Fibroblast of upper back skin (primary cell): ENCODE results near the gene INVS.
A peak's percentile ranks its signal among the peaks of the same experiment; 100 is the strongest.
"Not testable (repeated sequence)": the region's sequence is repeated elsewhere in the genome, so short reads cannot be mapped to it uniquely, and the experiment has no call there.

Experiments
- DNase-seq: peaks from one replicate; pipeline ENCODE4 v3.0.0-alpha.2; 2013

The INVS gene

DNA sequence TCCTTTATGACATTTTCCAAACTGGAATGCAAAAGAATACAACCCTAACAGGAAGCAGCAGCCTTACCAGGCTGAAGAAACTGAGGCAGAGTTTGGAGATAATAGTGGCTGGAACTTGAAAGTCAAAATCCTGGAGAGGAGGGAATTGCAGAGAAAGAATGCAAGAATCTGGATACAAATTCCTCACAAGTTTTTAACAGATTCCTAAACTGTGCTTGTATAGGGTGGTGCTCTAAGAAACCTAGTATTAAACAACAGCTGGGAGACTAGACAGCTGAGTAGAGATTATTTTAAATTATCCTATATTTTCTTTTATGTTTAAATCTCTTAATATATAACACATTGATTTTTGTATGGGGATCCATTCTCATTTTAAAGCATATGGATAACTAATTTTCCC is 30.7 kb downstream of the INVS start:
- DNase-seq = peak; percentile 5

GRCh38 chr9:100131216-100131615 is 32.2 kb downstream of the INVS start:
- no peak for DNase-seq

DNA sequence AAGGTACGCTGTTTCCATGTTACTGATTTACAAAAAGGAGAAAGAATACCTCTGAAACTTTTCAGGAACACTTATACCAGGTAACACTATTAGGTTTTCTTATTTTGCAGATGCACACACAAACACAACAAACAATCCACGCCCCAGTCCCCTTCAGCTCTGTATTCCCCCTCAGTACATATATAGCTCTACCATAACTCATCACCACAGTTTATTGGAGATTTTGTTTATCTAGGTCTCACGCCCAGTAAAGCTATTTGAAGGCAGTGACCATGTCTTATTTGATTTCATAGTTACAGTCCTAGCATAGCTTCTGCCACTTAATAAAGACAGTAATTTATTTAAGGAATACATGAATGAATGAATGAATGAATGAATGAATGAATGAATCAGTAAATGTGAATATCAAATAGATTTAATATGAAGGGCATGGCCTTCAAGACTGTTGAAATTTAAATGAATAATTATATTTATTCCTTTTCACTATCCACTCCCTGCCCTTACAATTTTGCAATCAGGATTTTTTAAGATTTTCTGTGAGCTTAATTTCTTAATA is 32.9 kb downstream of the INVS start:
- DNase-seq = no peak

- no peak for DNase-seq
These were observed 35.7 kb downstream of the INVS start for GRCh38 chr9:100134731-100135130.

GRCh38 chr9:100136799-100137198 is 37.8 kb downstream of the INVS start:
- not testable (repeated sequence) for DNase-seq

DNA sequence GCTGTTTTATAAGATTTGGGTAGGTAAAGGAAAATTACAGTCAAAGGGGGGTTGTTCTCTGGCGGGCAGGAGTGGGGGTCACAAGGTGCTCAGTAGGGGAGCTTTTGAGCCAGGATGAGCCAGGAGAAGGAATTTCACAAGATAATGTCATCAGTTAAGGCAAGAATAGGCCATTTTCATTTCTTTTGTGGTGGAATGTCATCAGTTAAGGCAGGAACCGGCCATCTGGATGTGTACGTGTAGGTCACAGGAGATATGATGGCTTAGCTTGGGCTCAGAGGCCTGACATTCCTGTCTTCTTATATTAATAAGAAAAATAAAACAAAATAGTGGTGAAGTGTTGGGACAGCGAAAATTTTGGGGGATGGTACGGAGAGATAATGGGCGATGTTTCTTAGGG is 41.3 kb downstream of the INVS start:
- DNase-seq = not testable (repeated sequence)

DNA sequence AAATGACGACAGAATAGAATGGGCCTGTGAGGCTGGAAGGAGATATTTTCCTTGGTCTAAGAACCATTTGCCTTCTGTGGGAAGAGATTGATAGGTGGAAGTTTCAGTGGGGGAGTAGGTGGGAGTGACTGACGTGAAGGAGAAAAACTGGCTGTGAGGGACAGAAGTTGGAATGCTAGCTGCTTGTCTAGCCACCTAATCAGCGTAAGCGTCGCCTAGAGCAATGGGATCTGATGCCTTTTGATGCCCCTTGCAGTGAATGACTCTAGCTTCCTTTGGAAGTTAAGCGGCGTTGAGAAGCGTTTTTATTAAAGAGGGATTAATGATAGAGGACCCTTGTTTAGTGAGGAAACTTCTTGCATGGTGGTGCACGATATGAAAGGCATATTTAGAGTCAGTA is 42.8 kb downstream of the INVS start:
- not testable (repeated sequence) for DNase-seq

DNA sequence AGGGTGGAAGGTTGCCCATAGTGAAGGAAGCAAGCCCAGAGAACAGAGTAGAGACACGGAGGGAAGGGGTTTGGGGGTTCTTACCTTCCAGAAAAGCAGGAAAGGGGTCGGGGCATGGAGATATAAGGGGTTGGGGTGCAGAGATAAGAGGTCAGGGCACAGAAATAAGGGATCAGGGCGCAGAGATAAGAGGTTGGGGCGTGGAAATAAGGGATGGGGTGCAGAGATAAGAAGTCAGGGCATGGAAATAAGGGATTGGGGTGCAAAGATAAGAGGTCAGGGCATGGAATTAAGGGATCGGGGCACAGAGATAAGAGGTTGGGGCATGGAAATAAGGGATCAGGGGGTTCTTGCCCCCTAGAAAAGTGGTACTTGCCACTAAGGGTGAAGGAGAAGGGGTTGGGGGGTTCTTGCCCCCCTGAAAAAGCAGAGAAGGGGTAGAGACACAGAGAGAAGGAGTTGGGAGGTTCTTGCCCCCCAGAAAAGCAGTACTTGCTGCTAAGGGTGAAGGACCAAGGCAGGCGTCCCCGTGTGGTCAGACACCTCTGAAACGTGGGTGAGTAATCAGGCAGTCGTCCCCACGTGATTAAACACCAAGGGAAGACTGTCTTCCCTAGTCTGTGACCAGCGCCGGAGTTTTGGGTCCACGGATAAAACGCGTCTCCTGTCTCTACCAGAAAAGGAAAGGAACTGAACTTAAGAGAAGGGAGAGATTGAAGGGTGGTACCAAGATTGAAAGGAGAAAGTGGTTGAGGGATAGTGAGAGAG is 46.3 kb downstream of the INVS start:
- not testable (repeated sequence) for DNase-seq

DNA sequence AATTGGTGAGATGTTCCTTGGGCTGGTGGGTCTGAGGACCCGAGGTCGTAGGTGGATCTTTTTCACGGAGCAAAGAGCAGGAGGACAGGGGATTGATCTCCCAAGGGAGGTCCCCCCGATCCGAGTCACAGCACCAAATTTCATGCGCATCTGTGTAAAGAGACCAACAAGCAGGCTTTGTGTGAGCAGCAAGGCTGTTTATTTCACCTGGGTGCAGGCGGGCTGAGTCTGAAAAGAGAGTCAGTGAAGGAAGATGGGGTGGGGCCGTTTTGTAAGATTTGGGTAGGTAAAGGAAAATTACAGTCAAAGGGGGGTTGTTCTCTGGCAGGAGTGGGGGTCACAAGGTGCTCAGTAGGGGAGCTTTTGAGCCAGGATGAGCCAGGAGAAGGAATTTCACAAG is 46.9 kb downstream of the INVS start:
- DNase-seq = not testable (repeated sequence)

- DNase-seq = peak; percentile 46
These were observed 51.2 kb downstream of the INVS start for GRCh38 chr9:100150214-100150613.

GRCh38 chr9:100160021-100160420 is 61.0 kb downstream of the INVS start:
- DNase-seq = peak; percentile 10

DNA sequence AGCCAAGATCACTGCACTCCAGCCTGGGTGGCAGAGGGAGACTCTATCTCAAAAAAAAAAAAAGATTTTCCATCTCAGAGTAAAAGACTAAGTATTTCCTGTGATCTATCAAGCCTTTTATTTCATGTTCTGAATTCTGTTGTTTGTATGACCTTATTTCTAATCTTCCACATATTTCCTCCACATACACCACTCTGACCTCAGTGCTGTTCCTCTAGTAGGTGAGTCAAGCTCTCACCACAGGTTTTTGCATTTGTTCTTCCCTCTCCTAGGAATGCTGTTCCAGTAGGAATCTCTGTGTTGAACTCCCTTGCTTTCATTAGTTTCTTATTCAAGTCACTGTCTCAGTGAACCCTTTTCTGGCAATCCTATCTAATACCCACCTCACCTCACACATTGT is 68.1 kb downstream of the INVS start:
- DNase-seq = no peak

DNA sequence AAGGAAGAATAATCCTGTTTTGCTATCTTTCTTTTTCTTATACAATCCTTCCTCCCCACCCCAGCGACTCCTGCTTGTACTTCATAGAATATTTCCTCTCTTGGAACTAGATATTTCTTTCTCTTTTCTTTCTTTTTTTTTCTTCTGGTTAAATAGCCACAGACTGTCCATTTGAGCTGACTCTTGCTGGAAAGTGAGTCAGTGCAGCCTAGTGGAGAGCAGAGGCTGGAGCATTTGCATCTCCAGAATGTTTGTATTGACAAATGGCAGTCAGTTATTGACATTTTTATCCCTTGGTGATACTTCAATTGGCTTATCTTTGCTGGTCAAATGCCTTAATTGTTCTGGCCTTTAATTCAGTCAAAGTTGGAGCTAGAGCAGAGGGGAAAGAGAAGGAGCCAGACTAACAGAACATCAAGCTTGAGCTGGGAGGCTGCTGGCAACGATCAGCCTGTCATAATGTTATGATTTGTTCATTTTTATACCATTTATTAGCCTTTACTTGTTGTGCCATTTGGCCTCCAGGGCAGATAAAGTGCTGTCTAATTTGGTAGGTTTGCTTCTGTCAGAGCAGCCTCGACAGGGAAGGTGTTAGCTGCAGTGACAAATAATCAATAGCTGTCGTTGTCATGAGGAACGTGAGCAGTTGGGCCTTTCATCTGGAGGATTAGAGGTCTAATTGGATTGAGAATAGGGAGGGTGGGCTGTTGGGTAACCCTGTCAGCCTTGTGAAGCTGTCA is 69.0 kb downstream of the INVS start:
- DNase-seq = no peak

DNA sequence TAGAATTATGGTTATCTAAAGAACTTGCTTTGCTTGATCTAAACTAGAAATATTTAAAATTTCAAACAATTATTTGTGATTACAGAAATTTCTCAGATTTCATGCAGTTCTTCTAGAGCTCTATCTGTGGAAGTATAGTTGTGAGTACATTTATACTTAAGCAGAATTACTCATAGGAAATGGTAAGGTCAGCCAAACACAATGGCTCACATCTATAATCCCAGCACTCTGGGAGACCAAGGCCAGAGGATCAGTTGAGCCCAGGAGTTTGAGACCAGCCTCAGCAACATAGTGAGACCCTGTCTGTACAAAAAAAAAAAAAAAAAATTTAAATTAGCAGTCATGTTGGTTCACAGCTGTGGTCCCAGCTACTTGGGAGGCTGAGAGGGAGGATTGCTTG is 71.0 kb downstream of the INVS start:
- no peak for DNase-seq

GRCh38 chr9:100170556-100170955 is 71.5 kb downstream of the INVS start:
- no peak for DNase-seq

GRCh38 chr9:100186356-100186755 is 87.3 kb downstream of the INVS start:
- DNase-seq = no peak

DNA sequence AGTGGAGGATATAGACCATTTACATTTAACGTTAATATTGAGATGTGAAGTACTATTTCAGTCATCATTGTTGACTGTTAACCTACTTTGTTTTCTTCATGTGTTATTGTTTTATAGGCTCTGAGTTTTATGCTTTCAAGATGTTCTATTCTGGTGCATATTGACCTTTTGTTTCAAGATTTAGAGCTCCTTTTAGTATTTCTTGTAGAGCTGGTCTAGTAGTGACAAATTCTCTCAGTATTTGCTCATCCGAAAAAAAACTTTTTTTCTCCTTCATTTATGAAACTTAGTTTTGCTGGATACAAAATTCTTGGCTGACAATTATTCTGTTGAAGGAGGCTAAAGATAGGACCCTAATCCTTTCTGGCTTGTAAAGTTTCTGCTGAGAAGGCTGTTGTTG is 91.3 kb downstream of the INVS start:
- no peak for DNase-seq

- no peak for DNase-seq
These were observed 92.2 kb downstream of the INVS start for GRCh38 chr9:100191264-100191663.

- no peak for DNase-seq
These were observed 94.0 kb downstream of the INVS start for GRCh38 chr9:100193078-100193477.

DNA sequence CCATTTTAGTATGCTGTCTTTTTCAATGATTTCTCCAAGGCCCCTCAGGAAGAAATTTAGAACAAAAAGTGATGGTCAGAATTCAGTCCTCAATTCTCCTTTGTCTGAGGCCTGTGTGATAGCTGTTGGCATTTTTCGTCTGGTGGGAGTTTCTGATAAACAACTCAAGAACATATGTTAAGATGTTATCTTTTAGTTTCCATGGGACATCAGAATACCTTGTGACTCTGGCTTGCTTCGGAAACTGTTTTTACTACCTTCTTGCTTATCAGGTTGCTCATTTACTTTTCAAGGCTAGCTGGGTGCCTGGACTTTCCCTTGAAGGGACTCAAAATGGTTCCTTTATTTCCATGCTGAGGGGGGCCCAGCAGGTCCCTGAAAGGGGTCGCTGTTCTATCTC is 97.2 kb downstream of the INVS start:
- no peak for DNase-seq

DNA sequence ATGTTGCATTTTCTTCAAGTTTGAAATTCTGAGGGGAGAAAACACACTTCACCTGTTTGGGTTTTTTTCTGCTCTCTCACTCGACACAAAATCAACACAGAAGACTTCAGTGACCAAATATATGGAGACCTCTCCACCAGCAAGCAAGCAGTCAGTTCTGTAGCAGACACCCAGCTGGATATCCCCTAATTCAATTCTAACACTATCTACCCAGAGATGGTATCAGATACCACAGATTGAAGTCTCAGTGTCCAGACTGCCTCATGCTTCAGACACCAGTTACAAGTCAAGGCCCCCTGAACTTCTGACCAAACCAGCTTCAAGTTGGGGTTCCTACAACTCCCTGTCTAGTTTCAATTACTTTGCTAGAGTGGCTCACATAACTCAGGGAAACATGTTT is 97.8 kb downstream of the INVS start:
- no peak for DNase-seq

DNA sequence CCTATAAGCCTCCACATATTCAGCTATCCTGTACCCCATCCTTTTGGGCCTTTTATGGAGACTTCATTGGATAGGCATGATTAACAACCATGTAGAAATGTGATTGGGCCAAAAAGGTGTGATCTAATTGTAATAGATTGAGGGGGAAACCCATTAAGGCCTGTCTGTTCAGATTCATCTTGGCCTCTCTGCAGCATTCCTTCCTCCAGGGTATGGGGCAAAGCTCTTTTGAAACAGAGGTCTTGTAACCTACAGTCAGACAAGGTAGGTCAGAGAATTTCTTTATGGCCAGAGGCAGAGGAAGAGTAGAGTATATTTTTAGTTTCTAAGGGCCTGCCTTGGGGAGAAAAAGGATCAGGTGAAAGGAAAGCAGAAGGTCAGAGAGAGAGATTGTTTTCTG is 98.5 kb downstream of the INVS start:
- no peak for DNase-seq

DNA sequence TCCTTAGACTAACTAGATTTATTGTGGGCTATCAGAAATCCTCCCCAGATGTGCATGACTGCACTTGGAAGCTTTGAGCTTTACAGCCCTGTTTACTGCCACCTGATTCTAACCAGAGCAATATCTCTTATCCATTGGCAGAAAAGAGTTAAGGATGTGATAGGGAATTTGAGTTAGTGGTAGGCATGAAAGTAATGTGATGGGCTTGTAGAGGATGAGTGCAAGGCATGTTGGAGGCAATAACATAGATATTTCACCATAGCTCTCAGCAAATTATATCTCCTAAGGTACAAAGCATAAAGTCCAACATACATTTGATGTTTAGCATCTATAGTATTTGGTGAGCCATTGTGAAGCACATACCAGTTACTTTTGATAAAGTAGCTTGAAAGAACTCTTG is 103.8 kb downstream of the INVS start:
- DNase-seq = no peak

DNA sequence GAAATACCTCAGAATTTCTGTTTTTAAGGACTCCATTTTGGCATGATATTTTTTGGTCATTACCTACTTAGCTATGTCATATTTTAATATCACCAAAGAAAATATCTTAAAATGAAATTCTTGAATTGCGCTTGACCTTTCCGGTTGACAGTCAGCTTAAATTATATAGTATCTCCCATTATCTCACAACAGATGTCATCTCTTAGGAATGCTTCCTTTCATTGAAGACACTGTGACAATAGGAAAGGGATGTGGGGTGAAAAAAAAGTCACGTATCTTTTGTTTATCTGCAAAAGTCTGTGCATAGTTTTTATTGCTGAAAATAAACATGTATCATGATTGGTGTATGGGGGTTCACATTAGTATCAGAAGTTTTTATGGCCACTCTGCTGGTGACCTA is 105.8 kb downstream of the INVS start:
- no peak for DNase-seq
